Measurements from ENCODE around the gene NR1I3.
"Not testable (repeated sequence)": the region's sequence is repeated elsewhere in the genome, so short reads cannot be mapped to it uniquely, and the experiment has no call there.

The NR1I3 gene

GRCh38 chr1:161250100-161250499 lies 12.1 kb upstream of the NR1I3 start:
- not testable (repeated sequence) for DNase-seq

DNA sequence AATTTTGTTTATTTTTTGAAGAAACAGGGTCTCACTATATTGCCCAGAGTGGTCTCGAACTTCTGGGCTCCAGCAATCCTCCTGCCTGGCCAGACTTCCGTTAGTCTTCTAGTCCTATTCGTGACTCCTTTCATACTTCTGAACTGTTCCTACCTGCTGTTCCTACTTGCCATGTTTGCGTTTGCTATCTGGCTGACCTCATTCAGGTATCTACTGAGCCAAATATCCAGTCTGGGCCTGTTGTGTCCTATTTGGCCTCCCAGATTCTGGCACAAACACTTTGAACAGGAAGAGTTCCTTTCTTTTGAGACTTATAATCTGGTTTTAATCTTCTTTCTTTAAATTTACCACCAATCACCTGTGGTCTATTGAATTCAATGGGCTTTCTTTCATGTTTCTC lies 6.9 kb upstream of the NR1I3 start:
- no peak for DNase-seq

DNA sequence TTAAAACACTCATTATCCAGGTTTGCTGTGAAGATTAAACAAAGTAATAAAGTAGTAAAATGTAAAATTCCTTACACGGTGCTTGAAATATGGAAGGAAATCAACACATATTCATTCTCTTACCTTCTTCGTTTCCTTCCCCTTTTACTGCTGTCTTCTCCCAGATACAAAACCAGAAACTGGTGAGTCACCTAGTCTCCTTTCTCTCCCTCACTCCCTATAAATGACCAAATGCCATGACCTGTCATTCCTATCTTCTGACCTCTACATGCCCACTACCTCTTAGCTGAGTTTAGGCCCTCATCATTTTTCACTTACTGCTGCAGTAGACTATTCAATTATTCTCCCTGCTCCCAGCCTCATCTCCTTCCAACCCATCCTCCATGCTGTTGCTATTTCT lies 4.3 kb upstream of the NR1I3 start:
- DNase-seq: no peak

DNA sequence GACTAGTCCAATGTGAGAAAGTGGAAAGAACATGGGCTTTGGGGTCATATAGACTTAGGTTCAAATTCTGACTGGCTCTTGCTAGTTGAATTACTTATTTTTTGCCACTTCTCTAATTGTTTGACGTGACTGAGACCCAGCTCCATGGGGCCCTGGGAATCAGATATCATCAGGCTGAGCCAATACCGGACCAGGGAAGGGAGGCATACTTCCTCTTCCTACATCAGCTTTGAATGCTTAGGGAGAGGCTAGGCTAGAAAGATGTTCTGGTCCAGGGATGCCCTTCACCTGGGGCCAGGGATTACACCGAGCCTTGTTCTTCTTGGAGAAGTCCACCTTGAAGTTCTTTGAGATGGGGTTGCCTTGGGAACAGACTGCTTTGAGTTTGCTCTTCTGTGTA lies 3.7 kb upstream of the NR1I3 start:
- no peak for DNase-seq

- DNase-seq: no peak
These were observed 1.8 kb downstream of the NR1I3 start for GRCh38 chr1:161235957-161236775.

- no peak for DNase-seq
These were observed 4.9 kb downstream of the NR1I3 start for GRCh38 chr1:161233102-161233501.

GRCh38 chr1:161230762-161231161 lies 7.2 kb downstream of the NR1I3 start:
- DNase-seq: no peak

DNA sequence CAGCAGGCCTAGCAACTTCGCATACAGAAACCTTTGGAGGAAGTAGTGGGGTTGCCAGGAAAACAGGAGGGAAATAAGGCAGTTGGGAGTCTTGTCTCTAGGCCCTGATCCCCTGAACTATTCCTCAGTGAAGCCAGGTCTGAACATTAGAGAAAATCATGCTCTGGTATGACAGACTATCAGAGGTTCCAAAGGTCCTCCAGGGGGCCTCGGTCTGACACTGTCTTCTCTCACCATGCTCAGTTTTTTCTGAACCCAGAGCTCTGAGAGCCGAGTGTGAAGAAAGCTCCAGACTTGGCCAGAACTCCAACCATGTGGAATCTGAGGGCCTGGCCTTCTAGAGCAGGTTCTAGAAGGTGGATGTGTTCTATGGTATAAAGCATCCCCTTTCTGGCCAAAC lies 8.1 kb downstream of the NR1I3 start:
- no peak for DNase-seq

GRCh38 chr1:161228032-161228431 lies 10.0 kb downstream of the NR1I3 start:
- DNase-seq: no peak

DNA sequence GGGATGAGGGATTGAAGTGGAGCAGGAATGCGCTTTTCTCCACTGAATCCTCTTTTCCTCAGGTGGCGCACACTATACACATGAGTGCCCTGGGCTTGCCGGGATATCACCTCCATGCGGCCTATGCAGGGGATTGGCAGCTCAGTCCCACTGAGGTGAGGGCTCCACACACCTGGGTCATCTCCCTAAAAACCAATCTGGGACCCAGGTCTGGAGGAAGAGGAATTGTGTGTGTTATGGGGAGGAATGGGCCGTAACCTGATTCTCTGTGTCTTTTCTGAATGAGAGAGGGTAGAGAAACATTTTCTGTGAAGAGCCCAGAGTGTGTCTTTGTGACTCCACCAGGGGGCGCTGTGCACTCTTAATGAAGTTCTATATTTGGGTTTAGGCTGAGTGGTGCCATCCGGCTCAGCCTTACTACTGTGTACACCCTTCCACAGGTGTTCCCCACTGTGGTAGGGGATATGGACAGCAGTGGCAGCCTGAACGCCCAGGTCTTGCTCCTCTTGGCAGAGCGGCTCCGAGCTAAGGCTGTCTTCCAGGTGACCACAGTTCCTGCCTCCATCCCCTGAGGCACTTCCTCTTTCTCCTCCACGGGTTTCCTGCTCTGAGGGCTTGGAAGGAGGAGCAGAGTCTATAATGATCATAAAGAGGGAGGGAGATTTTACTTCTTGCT lies 10.7 kb downstream of the NR1I3 start:
- DNase-seq: peak; percentile 83 to 87

GRCh38 chr1:161226759-161227158 lies 11.2 kb downstream of the NR1I3 start:
- DNase-seq: no peak

- no peak for DNase-seq
These were observed 11.7 kb downstream of the NR1I3 start for GRCh38 chr1:161226320-161226711.

DNA sequence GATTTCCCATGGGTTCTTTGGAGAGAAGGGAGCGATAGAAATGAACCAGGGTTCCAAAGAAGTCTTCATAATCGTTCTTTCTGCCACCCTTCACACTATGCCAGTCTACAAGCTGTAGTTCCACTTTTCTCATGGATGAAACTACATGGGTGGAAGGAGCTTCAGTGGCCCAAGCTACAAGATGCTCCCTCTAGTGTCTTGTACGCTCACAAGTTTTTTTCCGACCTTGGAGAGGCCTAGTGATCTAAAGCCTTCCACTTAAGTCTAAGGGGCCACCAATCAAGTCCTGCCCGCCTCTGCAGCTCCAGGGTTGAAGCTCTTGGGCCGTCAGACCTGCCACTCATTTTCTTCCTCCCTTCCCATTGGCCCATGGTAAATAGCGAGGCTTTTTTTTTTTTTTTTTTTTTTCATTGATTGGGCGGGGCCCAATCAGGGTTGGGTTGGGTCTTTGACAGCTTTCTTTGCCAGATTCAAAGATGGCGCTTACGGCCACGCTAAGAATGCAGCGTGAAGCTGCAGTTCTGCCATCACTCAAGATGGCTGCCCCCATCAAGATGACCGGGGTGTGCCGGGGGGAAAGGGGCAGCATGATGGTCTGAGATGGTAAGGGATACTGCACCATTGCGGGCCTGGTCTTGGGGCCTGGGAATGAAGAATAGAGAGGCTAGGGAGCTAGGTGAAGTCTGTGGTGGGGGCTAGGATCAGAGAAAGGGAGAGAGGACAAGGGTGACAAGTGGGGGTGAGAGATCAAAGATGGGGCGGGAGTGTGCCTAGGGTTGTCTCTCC lies 12.3 kb downstream of the NR1I3 start, which contains the start of gene TOMM40L:
TOMM40L (plus strand) TSS at position 527 of the 786 bp plus-strand sequence. CDS start 430 bp downstream, outside the sequence.
- peak; percentile 95 to 97 for DNase-seq

GRCh38 chr1:161225178-161225533 lies 12.8 kb downstream of the NR1I3 start:
- DNase-seq: no peak

- not testable (repeated sequence) for DNase-seq
These were observed 13.3 kb downstream of the NR1I3 start for GRCh38 chr1:161224695-161225087.

- no peak for DNase-seq
These were observed 14.0 kb downstream of the NR1I3 start for GRCh38 chr1:161223805-161224694.

DNA sequence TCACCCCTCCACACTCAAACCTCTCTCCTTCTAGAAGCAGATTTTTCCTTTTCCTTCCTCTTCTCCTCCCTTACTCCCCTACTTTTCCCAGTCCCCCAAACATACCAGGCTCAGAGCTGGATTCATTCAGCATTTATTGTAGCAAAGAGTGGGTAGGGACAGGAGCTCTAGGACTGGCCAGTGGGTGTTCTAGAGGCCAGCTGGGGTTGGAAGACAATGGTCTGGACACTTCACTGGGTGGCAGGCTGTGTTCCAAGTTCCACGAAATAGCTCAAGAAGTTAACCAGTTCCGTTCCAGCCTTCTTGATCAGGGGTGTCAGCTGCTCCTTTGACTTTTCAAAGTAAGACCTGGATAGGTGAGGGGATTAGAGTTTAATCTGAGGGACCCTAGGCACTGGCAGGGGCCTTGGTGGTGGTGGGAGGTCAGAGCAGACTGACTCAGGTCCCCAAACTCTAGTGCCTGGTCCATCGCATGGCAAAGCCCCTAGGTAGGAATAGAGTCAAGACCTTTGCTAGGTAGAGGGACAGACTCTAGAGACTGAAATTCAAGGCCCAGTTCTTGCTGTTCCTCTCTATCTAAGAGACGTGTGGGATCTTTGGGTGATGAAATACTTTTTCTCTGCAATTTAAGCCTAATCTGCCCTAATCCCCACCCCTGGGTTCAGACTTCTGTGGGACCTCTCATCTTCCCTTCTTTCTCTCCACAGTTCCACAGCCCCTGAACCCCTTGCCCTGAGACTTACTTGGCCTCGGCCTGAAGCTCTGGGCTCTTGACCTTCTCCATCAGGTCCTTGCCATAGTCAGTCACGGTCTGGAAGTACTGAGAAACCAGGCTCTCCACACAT lies 15.6 kb downstream of the NR1I3 start:
- DNase-seq: no peak

- no peak for DNase-seq
These were observed 18.0 kb downstream of the NR1I3 start for GRCh38 chr1:161220002-161220401.

DNA sequence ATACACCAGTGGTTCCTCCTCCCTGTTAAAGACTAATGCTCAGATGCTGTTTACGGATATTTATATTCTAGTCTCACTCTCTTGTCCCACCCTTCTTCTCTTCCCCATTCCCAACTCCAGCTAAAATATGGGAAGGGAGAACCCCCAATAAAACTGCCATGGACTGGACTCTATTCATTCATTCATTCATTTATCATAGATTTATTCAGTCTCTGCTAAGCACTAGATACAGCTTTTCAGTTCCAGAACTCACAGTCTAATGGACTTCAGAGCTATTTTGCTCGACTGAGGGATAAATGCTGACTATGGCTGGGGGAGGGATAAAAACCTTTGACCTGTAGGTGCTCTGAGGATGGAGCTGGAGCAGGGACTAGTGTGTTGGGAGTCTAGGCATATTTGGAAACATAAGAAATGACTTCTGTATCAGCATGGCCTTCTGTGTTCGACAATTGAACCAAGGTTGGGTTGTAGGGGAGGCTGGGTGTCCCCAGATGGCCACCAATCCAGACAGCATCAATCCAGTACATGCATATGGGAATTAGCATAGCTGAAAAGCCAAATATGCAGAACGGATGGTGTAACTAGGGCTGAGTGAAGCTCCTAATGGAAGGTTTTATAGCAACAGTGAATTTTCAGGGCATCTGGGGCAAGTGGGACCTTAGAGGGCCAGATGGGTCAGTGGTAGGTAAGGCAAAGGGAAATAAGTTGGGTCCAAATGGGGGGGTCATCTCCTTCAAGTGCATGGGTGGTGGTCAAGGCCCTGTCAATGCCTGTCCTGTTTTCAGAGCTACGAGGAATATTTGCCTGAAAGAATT lies 18.7 kb downstream of the NR1I3 start:
- DNase-seq: no peak

GRCh38 chr1:161218301-161219077 lies 19.5 kb downstream of the NR1I3 start:
- DNase-seq: no peak

Measured in CD4-positive, alpha-beta T cell treated with Interleukin-1 beta for 1 hour (primary cell).